KMS-11 (cell line): Measurements from ENCODE around the gene TTC34.

Experiments
- H2AFZ ChIP-seq: fragments of 200-600 bp; sonication (generic); 2 replicates; pipeline ENCODE4 v1.6.1; 2016; ENCODE audit warnings: antibody characterized with exemption, mixed run types, low read depth
- H3K27ac ChIP-seq: fragments of 200-600 bp; sonication (generic); 2 replicates; pipeline ENCODE4 v1.6.1; 2016; ENCODE audit warnings: mild to moderate bottlenecking, mixed run types
- H3K27me3 ChIP-seq: fragments of 200-600 bp; sonication (generic); 2 replicates; pipeline ENCODE4 v1.6.1; 2017; ENCODE audit warnings: mild to moderate bottlenecking, low read depth, mixed run types, moderate library complexity; ENCODE audit not compliant: insufficient read depth
- H3K36me3 ChIP-seq: fragments of 200-600 bp; sonication (generic); 2 replicates; pipeline ENCODE4 v1.6.1; 2017; ENCODE audit warnings: mild to moderate bottlenecking, mixed run types; ENCODE audit not compliant: insufficient read depth
- H3K4me1 ChIP-seq: fragments of 200-600 bp; sonication (generic); 2 replicates; pipeline ENCODE4 v1.6.1; 2016; ENCODE audit warnings: mild to moderate bottlenecking, low read depth, mixed run types; ENCODE audit not compliant: poor library complexity, severe bottlenecking
- H3K4me2 ChIP-seq: fragments of 200-600 bp; sonication (generic); 2 replicates; pipeline ENCODE4 v1.7.0; 2016; ENCODE audit warnings: mild to moderate bottlenecking, mixed run types
- H3K4me3 ChIP-seq: fragments of 200-600 bp; sonication (generic); IDR thresholded peaks from 2 replicates; pipeline ENCODE4 v1.6.1; 2017; ENCODE audit warnings: low read depth, low read length, mixed read lengths; ENCODE audit not compliant: insufficient read depth
- H3K79me2 ChIP-seq: fragments of 200-600 bp; sonication (generic); 2 replicates; pipeline ENCODE4 v1.6.1; 2016; ENCODE audit warnings: low read depth, mixed run types; ENCODE audit not compliant: insufficient read depth
- H3K9ac ChIP-seq: fragments of 200-600 bp; sonication (generic); 2 replicates; pipeline ENCODE4 v1.6.1; 2016; ENCODE audit warnings: mild to moderate bottlenecking, mixed run types
- H4K20me1 ChIP-seq: fragments of 200-600 bp; sonication (generic); 2 replicates; pipeline ENCODE4 v1.6.1; 2016; ENCODE audit warnings: mild to moderate bottlenecking, mixed run types; ENCODE audit not compliant: insufficient read depth
- CTCF ChIP-seq: fragments of 200-600 bp; sonication (generic); conservative IDR thresholded peaks from 2 replicates; pipeline ENCODE4 v1.6.1; 2017; ENCODE audit warnings: low read depth, mild to moderate bottlenecking, antibody characterized with exemption, low read length, moderate library complexity, mixed read lengths

Gene TTC34

GRCh38 chr1:2638466-2639115 lies 162.9 kb downstream of the TTC34 start:
- H2AFZ ChIP-seq: no peak overlapping the region
- TF ChIP-seq CTCF: no peak
- no peak overlapping the region for H3K27ac ChIP-seq
- H3K27me3 ChIP-seq: peaks cover 41% of the 10 kb centered on the region
- no peak overlapping the region for H3K9ac ChIP-seq
- H3K79me2 ChIP-seq: no peaks in the 10 kb centered on the region
- no peaks in the 10 kb centered on the region for H3K36me3 ChIP-seq
- no peaks in the 10 kb centered on the region for H4K20me1 ChIP-seq
- no peak overlapping the region for H3K4me3 ChIP-seq
- no peak overlapping the region for H3K4me2 ChIP-seq
- no peaks in the 10 kb centered on the region for H3K4me1 ChIP-seq

GRCh38 chr1:2637442-2638145 lies 163.9 kb downstream of the TTC34 start:
- Histone ChIP-seq H3K4me2 (no peak overlapping the region), H2AFZ (no peak overlapping the region), H3K27ac (no peak overlapping the region), H3K4me1 (no peaks in the 10 kb centered on the region), H4K20me1 (no peaks in the 10 kb centered on the region), H3K9ac (no peak overlapping the region), H3K4me3 (no peak overlapping the region), H3K79me2 (no peaks in the 10 kb centered on the region), H3K27me3 (peaks cover 37% of the 10 kb centered on the region), H3K36me3 (no peaks in the 10 kb centered on the region)
- TF ChIP-seq CTCF: no peak

GRCh38 chr1:2636733-2637132 lies 164.8 kb downstream of the TTC34 start:
- no peak overlapping the region for H3K9ac ChIP-seq
- no peak overlapping the region for H3K4me3 ChIP-seq
- no peak overlapping the region for H2AFZ ChIP-seq
- no peak for TF ChIP-seq CTCF
- H3K27ac ChIP-seq: no peak overlapping the region
- H3K36me3 ChIP-seq: no peaks in the 10 kb centered on the region
- H3K4me2 ChIP-seq: no peak overlapping the region
- H3K4me1 ChIP-seq: no peaks in the 10 kb centered on the region
- no peaks in the 10 kb centered on the region for H3K79me2 ChIP-seq
- no peaks in the 10 kb centered on the region for H4K20me1 ChIP-seq
- peaks cover 37% of the 10 kb centered on the region for H3K27me3 ChIP-seq

DNA sequence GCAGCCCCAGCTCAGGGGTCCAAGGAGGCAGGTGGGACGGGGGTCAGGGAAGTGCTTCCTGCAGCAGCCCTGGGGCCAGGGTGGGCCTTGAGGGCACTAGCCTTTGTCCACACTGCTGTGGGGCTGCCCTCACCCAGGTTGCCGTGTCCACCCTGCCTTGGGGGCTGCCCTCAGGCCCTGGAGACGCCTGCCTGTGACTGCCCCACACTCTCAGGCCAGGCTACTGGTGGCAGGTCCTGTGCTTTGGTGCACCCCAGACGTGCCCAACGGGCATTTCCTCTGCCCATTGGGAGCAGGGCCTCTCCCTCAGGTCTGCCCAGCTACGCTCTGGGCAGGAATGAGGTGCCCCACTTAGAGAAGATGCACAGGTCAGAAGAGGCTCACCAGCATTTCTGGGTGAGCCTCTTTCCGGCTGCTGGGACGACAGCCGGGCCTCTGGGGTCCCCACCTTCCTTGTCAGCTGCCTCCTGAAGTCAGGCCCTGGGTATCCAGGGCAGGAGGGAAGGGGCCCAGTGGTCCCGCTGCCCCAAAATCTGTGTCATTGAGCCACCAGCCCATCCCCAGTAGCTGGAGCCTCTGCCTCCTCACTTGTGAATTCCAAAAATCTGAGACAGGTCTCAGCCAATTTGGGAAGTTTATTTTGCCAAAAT lies 166.0 kb downstream of the TTC34 start:
- H3K27me3 ChIP-seq: peaks cover 37% of the 10 kb centered on the region
- H3K9ac ChIP-seq: no peak overlapping the region
- no peak overlapping the region for H3K27ac ChIP-seq
- no peaks in the 10 kb centered on the region for H3K4me1 ChIP-seq
- no peaks in the 10 kb centered on the region for H4K20me1 ChIP-seq
- H3K4me3 ChIP-seq: no peak overlapping the region
- no peaks in the 10 kb centered on the region for H3K36me3 ChIP-seq
- H2AFZ ChIP-seq: no peak overlapping the region
- TF ChIP-seq CTCF: no peak
- H3K79me2 ChIP-seq: no peaks in the 10 kb centered on the region
- no peak overlapping the region for H3K4me2 ChIP-seq
